Measurements from ENCODE around the gene SERPINE2. TPM values are rescaled to one million over a fixed set of nuclear protein-coding genes. Genes with fewer than 3 reads are reported as not detected.

Gene SERPINE2
- total RNA-seq, 3 donors from 2014 or later, result 1.8 to 44.6 (median 11.9) TPM

GRCh38 chr2:224027070-224027469 lies 12.0 kb downstream of the SERPINE2 start:
- no peak for DNase-seq (ENCODE audit: low spot score in 2 of 2)
- no peaks in the 10 kb centered on the region for H3K9me3 ChIP-seq
- H3K27me3 ChIP-seq, result no peaks in the 10 kb centered on the region
- H3K4me3 ChIP-seq, result no peak overlapping the region
- no peak overlapping the region for H3K27ac ChIP-seq
- no peaks in the 10 kb centered on the region for H3K4me1 ChIP-seq
- intact Hi-C loops (cut with DNase I; ENCODE audit: low total_unique reads), result no loop called here
- no peaks in the 10 kb centered on the region for H3K36me3 ChIP-seq
- TF ChIP-seq POLR2AphosphoS5 (IDR thresholded peaks at IDR 0.05), result no peak
- TF ChIP-seq CTCF (IDR thresholded peaks at IDR 0.05), result no peak
- TF ChIP-seq POLR2A (IDR thresholded peaks at IDR 0.05), result no peak

- no peak overlapping the region for H3K4me3 ChIP-seq
- DNase-seq (ENCODE audit: low spot score in 2 of 2), result no peak
- intact Hi-C loops (cut with DNase I; ENCODE audit: low total_unique reads), result no loop called here
- no peaks in the 10 kb centered on the region for H3K9me3 ChIP-seq
- no peaks in the 10 kb centered on the region for H3K36me3 ChIP-seq
- no peak overlapping the region for H3K27ac ChIP-seq
- no peaks in the 10 kb centered on the region for H3K4me1 ChIP-seq
- no peaks in the 10 kb centered on the region for H3K27me3 ChIP-seq
- TF ChIP-seq POLR2AphosphoS5 (IDR thresholded peaks at IDR 0.05), result no peak
- TF ChIP-seq CTCF (IDR thresholded peaks at IDR 0.05), result no peak
- TF ChIP-seq POLR2A (IDR thresholded peaks at IDR 0.05), result no peak
Measured at GRCh38 chr2:224025874-224026273, 13.2 kb downstream of the SERPINE2 start.

DNA sequence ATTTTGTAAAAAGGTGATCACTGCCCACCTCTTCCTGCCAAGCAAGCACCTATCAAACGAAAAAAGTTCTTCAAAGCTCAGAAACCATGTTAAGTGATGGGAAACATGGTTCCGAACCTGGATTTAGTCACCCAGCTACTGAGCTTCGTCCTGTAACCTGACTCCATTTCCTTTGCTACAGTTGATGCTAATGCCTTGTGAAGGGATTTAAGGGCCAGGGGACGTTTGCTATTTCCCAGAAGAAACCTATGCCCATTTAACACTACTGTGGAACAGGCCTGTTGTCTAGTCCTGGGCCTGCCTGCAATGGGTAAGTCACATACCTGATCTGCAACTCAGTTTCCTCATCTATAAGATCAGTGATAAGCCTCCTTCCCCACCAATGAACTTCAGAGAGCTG lies 14.8 kb downstream of the SERPINE2 start:
- H3K4me3 ChIP-seq, result no peak overlapping the region
- TF ChIP-seq POLR2AphosphoS5 (IDR thresholded peaks at IDR 0.05), result no peak
- no peaks in the 10 kb centered on the region for H3K9me3 ChIP-seq
- H3K4me1 ChIP-seq, result no peaks in the 10 kb centered on the region
- no peak overlapping the region for H3K27ac ChIP-seq
- intact Hi-C loops (cut with DNase I; ENCODE audit: low total_unique reads), result no loop called here
- H3K27me3 ChIP-seq, result no peaks in the 10 kb centered on the region
- DNase-seq (ENCODE audit: low spot score in 2 of 2), result no peak
- no peaks in the 10 kb centered on the region for H3K36me3 ChIP-seq

GRCh38 chr2:224023188-224023587 lies 15.9 kb downstream of the SERPINE2 start:
- TF ChIP-seq POLR2AphosphoS5 (IDR thresholded peaks at IDR 0.05) (no peak), CTCF (IDR thresholded peaks at IDR 0.05) (no peak), POLR2A (IDR thresholded peaks at IDR 0.05) (no peak)
- no peak for DNase-seq (ENCODE audit: low spot score in 2 of 2)
- no peaks in the 10 kb centered on the region for H3K4me1 ChIP-seq
- intact Hi-C loops (cut with DNase I; ENCODE audit: low total_unique reads), result no loop called here
- no peaks in the 10 kb centered on the region for H3K27me3 ChIP-seq
- H3K4me3 ChIP-seq, result no peak overlapping the region
- no peak overlapping the region for H3K27ac ChIP-seq
- H3K36me3 ChIP-seq, result no peaks in the 10 kb centered on the region
- no peaks in the 10 kb centered on the region for H3K9me3 ChIP-seq

DNA sequence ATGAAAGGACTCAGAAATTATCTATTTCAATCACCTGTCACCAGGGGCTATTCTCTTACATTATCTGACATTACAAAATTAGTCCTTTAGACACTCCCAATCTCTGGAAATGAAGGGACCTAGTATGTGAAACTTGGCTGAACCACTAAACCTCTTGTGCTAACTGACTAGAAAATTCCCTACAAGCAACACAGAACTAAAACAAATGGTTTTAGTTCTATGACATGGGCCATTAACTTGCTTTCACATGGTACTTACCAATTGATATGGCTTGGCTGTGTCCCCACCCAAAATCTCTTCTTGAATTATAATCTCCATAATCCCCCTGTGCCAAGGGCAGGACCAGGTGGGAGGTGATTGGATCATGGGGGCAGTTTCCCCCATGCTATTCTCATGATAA lies 16.6 kb downstream of the SERPINE2 start:
- TF ChIP-seq CTCF (IDR thresholded peaks at IDR 0.05), result no peak
- TF ChIP-seq POLR2A (IDR thresholded peaks at IDR 0.05), result no peak
- no peak for TF ChIP-seq POLR2AphosphoS5 (IDR thresholded peaks at IDR 0.05)
- H3K9me3 ChIP-seq, result no peaks in the 10 kb centered on the region
- no peaks in the 10 kb centered on the region for H3K27me3 ChIP-seq
- H3K27ac ChIP-seq, result no peak overlapping the region
- no peak overlapping the region for H3K4me3 ChIP-seq
- no peak for DNase-seq (ENCODE audit: low spot score in 2 of 2)
- H3K4me1 ChIP-seq, result no peaks in the 10 kb centered on the region
- intact Hi-C loops (cut with DNase I; ENCODE audit: low total_unique reads), result no loop called here
- H3K36me3 ChIP-seq, result no peaks in the 10 kb centered on the region

GRCh38 chr2:224020523-224020922 lies 18.6 kb downstream of the SERPINE2 start:
- intact Hi-C loops (cut with DNase I; ENCODE audit: low total_unique reads), result no loop called here
- H3K9me3 ChIP-seq, result no peaks in the 10 kb centered on the region

More at GRCh38 chr2:224020523-224020922, 18.6 kb downstream of the SERPINE2 start:
- no peaks in the 10 kb centered on the region for H3K27me3 ChIP-seq
- no peak overlapping the region for H3K27ac ChIP-seq
- no peaks in the 10 kb centered on the region for H3K36me3 ChIP-seq
- H3K4me3 ChIP-seq, result no peak overlapping the region
- no peak for TF ChIP-seq POLR2AphosphoS5 (IDR thresholded peaks at IDR 0.05)
- no peak for TF ChIP-seq CTCF (IDR thresholded peaks at IDR 0.05)
- TF ChIP-seq POLR2A (IDR thresholded peaks at IDR 0.05), result no peak
- H3K4me1 ChIP-seq, result no peaks in the 10 kb centered on the region
- DNase-seq (ENCODE audit: low spot score in 2 of 2), result no peak

Measured in breast epithelium (tissue), 4 donors.